Peyer's patch (tissue), 4 donors: ENCODE data around the gene ZNF219.

Source experiments
- CTCF ChIP-seq, 6 experiments: fragments of 450-650 bp in 4 of 6; fragments of 200-600 bp in 2 of 6; sonication (generic) in 1 of 6; IDR thresholded peaks; one replicate each; pipeline ENCODE4 v1.5.1; 2017 to 2019; ENCODE audit warnings: antibody characterized with exemption in 6 of 6, mild to moderate bottlenecking in 3 of 6, moderate library complexity in 1 of 6
- POLR2A ChIP-seq, 2 donors: fragments of 450-650 bp; IDR thresholded peaks; one replicate each; pipeline ENCODE4 v1.5.1; 2017; ENCODE audit warnings: antibody characterized with exemption in 2 of 2, mild to moderate bottlenecking in 2 of 2, moderate library complexity in 2 of 2

GRCh38 chr14:21088687-21089086 lies 9.8 kb downstream of the ZNF219 start:
- TF ChIP-seq CTCF (IDR thresholded peaks at IDR 0.05): no peak
- no peak for TF ChIP-seq POLR2A (IDR thresholded peaks at IDR 0.05)
